H7 (cell line): ENCODE measurements around the gene ACO2. TPM values are rescaled to one million over a fixed set of nuclear protein-coding genes. Genes with fewer than 3 reads are reported as not detected.

ENCODE experiments used
- DNase-seq: peaks from one replicate; pipeline ENCODE4 v3.0.0; 2012
- H3K27me3 ChIP-seq: 2 replicates; pipeline ENCODE4 v1.6.0; 2011; ENCODE audit warnings: mild to moderate bottlenecking, low read length; ENCODE audit not compliant: control insufficient read depth, insufficient read depth
- H3K36me3 ChIP-seq: replicated peaks from 2 replicates; pipeline ENCODE4 v1.5.1; 2011; ENCODE audit warnings: low read length; ENCODE audit not compliant: control insufficient read depth, insufficient read depth
- H3K4me3 ChIP-seq: 2 replicates; pipeline ENCODE4 v1.5.1; 2011; ENCODE audit warnings: low read depth, mild to moderate bottlenecking, control low read depth, low read length, moderate library complexity; ENCODE audit not compliant: insufficient read depth
- total RNA-seq: library from RNA; depleted of rRNA; stranded (reverse); fragments of >200 nt; shearing (Covaris generic); gene quantifications from 2 replicates; pipeline ENCODE4 v1.2.3, GENCODE V29; 2014

The ACO2 gene
- total RNA-seq, 1 experiment from 2014 or later: 103 TPM

GRCh38 chr22:41532908-41533825 is 64.2 kb downstream of the ACO2 start:
- H3K36me3 ChIP-seq: peaks cover 12% of the 10 kb centered on the region
- no peaks in the 10 kb centered on the region for H3K27me3 ChIP-seq
- H3K4me3 ChIP-seq: no peak overlapping the region
- peak; percentile 91 for DNase-seq

DNA sequence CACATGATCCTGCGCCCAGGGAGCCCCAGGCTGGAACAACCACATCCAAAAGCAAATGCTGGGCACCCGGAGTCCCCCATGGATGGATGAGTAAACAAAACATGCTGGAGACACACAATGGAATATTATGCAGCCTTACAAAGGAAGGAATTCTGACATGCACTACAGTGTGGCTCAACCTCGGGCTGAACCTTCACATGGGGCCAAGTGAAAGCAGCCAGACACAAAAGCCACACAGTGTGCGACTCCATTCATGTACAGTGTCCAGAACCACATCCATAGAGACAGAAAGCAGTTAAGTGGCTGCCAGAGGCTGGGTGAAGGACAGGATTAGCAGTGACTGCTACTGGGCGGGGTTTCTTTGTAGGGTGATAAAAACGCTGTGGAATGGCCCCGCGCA is 65.3 kb downstream of the ACO2 start:
- Histone ChIP-seq H3K36me3 (peaks cover 7% of the 10 kb centered on the region), H3K27me3 (no peaks in the 10 kb centered on the region), H3K4me3 (no peak overlapping the region)
- DNase-seq: no peak

GRCh38 chr22:41535244-41535643 is 66.3 kb downstream of the ACO2 start:
- DNase-seq: peak; percentile 85
- peaks cover 6% of the 10 kb centered on the region for H3K36me3 ChIP-seq
- H3K27me3 ChIP-seq: no peaks in the 10 kb centered on the region
- no peak overlapping the region for H3K4me3 ChIP-seq

DNA sequence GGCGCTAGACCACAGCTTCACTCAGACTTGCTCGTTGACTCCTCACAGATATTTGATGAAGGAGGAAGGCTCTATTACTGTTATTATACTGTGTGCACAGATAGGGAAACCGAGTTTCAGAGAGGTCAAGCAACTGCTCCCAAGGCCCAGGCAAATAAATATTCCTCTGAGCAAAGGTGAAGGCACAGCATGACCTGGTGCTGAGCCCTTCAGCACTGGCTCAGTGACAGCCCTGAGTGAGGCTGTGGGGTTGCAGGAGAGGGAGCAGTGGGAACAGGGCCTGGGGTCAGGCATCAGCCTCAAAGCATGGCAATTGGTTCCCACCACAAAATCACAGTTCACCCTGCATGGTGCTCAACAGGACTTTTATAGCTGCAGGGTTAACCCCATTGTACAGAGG is 68.3 kb downstream of the ACO2 start:
- peaks cover 2% of the 10 kb centered on the region for H3K36me3 ChIP-seq

DNA sequence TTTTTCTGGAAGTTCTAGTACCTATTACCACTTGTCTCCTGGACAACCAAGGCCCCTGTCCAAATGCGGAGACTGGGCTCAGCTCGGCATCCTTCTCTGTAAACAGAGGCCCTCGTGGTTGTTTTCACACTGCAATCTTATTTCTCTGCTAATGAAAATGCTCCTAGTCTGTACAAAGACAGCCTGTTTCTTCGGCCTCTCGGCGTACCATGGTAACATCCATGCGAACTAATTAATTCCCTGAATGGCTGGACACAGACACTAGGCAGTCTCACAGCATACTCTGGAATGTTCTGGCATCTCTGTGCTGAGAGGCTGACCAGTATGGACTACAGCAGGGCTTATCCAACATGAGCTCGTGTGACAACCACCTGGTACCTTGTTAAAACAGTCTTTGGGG is 69.7 kb downstream of the ACO2 start:
- no peak for DNase-seq
- Histone ChIP-seq H3K36me3 (no peaks in the 10 kb centered on the region; the same call in none of the 2 replicates), H3K27me3 (no peaks in the 10 kb centered on the region), H3K4me3 (no peak overlapping the region)

More for the DNA sequence above, 68.3 kb downstream of the ACO2 start:
- no peak for DNase-seq
- H3K27me3 ChIP-seq: no peaks in the 10 kb centered on the region
- H3K4me3 ChIP-seq: no peak overlapping the region

GRCh38 chr22:41539146-41540005 is 70.5 kb downstream of the ACO2 start:
- no peak for DNase-seq
- Histone ChIP-seq H3K4me3 (no peak overlapping the region), H3K36me3 (no peaks in the 10 kb centered on the region; the same call in none of the 2 replicates), H3K27me3 (no peaks in the 10 kb centered on the region)

- DNase-seq: no peak
- Histone ChIP-seq H3K27me3 (no peaks in the 10 kb centered on the region), H3K4me3 (no peak overlapping the region), H3K36me3 (no peaks in the 10 kb centered on the region; the same call in none of the 2 replicates)
Measured at GRCh38 chr22:41540006-41540315, 71.0 kb downstream of the ACO2 start.

DNA sequence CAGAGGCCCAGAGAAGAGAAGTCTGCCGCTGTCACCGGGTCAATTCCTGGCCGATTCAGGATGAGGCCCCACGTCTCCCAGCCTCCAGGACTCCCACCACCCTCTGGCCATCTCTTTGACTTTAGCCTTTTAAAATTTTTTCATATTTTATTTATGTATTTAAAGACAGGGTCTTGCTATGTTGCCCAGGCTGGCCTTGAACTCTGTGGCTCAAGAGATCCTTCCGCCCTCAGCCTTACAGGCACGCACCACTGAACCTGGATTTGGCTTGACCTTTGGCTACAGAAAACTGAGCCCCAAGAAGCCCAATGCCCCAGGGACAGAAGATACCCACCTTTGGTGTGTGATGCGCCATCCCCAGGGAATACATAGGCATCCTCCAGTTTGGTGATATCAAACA is 71.4 kb downstream of the ACO2 start:
- Histone ChIP-seq H3K4me3 (no peak overlapping the region), H3K36me3 (no peaks in the 10 kb centered on the region; the same call in none of the 2 replicates), H3K27me3 (no peaks in the 10 kb centered on the region)
- DNase-seq: no peak

GRCh38 chr22:41541484-41541883 is 72.6 kb downstream of the ACO2 start:
- no peak for DNase-seq
- H3K4me3 ChIP-seq: no peak overlapping the region
- no peaks in the 10 kb centered on the region for H3K27me3 ChIP-seq
- H3K36me3 ChIP-seq: no peaks in the 10 kb centered on the region; the same call in none of the 2 replicates

GRCh38 chr22:41542224-41542623 is 73.3 kb downstream of the ACO2 start:
- Histone ChIP-seq H3K4me3 (no peak overlapping the region), H3K27me3 (no peaks in the 10 kb centered on the region), H3K36me3 (no peaks in the 10 kb centered on the region; the same call in none of the 2 replicates)
- DNase-seq: no peak

- DNase-seq: peak; percentile 100
- Histone ChIP-seq H3K27me3 (no peaks in the 10 kb centered on the region), H3K36me3 (no peaks in the 10 kb centered on the region; the same call in none of the 2 replicates), H3K4me3 (peak within 1 kb of the TSS; percentile 95)
Measured at GRCh38 chr22:41543854-41544670, 75.1 kb downstream of the ACO2 start, which contains the start of gene POLR3H. Gene POLR3H, minus strand, starts transcription at chr22:41544470. Its CDS starts 369 bp downstream, at chr22:41544101.

DNA sequence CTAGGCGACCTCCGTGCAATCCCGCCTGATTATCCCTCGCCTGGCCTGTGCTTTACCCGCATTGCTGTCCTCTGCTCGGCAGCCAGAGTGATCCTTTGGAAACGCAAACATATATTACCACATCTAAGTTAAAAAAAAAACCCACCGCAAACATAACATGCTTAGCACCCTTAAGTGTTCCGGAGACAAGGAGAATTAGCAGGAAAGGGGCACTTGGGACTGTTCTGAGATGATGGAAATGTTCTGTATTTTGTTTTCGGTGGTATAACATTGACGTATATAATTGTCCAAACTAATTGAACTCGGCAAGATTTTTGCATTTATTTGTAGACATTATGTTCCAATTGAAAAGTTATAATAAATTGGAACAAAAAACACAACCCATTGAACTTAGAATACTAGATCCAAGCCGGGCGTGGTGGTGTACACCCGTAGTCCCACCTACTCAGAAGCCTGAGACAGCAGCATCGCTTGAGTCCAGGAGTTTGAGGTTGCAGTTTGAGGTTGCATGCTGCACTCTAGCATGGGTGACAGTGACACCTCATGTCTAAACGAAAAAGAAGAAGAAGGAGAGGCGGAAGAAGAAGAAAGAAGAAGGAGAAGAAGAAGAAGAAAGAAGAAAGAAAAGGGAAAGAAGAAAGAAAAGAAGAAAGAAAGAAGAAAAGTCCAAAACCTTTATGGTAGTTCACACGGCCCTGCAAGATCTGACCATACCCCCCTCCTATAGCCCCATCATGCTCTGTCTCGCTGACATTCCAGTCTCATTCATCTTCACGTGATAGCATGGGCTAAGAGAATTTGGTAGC is 76.0 kb downstream of the ACO2 start:
- Histone ChIP-seq H3K4me3 (no peak overlapping the region), H3K36me3 (no peaks in the 10 kb centered on the region; the same call in 1 of the 2 replicates), H3K27me3 (no peaks in the 10 kb centered on the region)
- DNase-seq: no peak

- H3K36me3 ChIP-seq: no peaks in the 10 kb centered on the region
- no peaks in the 10 kb centered on the region for H3K27me3 ChIP-seq
- DNase-seq: no peak
- H3K4me3 ChIP-seq: no peak overlapping the region
Measured at GRCh38 chr22:41548830-41549211, 79.9 kb downstream of the ACO2 start.
